ENCODE data around the gene ACTC1.

Gene ACTC1

GRCh38 chr15:34759992-34760391, 35.4 kb downstream of the ACTC1 start:
- H3K36me3 Mint-ChIP-seq (ENCODE audit: low read depth), result no peaks in the 10 kb centered on the region
- H3K4me1 Mint-ChIP-seq (ENCODE audit: low read depth), result no peaks in the 10 kb centered on the region
- no peak overlapping the region for H3K27ac Mint-ChIP-seq
- H3K27me3 Mint-ChIP-seq (ENCODE audit: low read depth), result peaks cover 50% of the 10 kb centered on the region
- no peak overlapping the region for H3K4me3 Mint-ChIP-seq
- no peaks in the 10 kb centered on the region for H3K9me3 Mint-ChIP-seq
- DNase-seq (ENCODE audit: low spot score), result no peak

GRCh38 chr15:34759347-34759746, 36.0 kb downstream of the ACTC1 start:
- DNase-seq (ENCODE audit: low spot score), result no peak
- Mint-ChIP-seq H3K4me1 (ENCODE audit: low read depth) (no peaks in the 10 kb centered on the region), H3K4me3 (no peak overlapping the region), H3K27ac (no peak overlapping the region), H3K27me3 (ENCODE audit: low read depth) (peaks cover 51% of the 10 kb centered on the region), H3K36me3 (ENCODE audit: low read depth) (no peaks in the 10 kb centered on the region), H3K9me3 (no peaks in the 10 kb centered on the region)

DNA sequence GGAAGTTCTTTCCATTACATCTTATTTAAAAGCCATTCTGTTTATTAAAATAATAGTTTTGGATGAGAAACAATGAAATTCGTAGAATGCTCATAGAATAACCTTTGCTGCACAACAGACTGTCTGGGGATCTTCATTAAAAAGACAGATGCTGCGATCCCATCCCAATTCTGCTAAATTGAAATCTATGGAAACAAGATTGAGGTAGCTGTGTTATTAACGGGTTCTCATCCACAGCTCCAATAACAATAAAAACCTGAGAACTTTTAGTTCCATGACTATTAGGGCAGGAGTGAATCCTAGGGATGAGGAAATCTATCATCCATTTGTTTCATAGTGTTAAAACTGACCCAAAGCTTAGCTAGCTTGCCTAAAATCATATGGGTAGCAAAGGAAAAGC, 38.1 kb downstream of the ACTC1 start:
- Mint-ChIP-seq H3K36me3 (ENCODE audit: low read depth) (no peaks in the 10 kb centered on the region), H3K9me3 (no peaks in the 10 kb centered on the region), H3K27me3 (ENCODE audit: low read depth) (peaks cover 67% of the 10 kb centered on the region), H3K27ac (no peak overlapping the region), H3K4me3 (no peak overlapping the region), H3K4me1 (ENCODE audit: low read depth) (peaks cover 1% of the 10 kb centered on the region)
- DNase-seq (ENCODE audit: low spot score), result no peak

DNA sequence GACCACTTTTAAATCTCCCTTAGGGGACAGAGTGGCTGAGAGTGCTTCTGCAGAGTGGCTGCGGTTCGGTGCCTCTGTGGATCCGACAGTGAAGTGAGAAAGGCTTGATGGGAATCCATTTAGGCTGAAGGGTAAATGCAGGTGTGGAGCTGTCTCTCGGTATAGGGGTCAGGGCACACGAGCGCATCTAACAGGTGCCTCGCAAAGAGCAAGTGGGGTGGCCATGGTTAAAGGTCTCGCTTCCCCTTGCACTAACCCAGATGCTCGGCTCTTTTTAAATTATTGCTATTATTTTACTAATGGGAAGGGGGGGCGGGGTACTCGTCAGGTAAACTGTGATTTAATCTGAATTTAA, 40.0 kb downstream of the ACTC1 start:
- Mint-ChIP-seq H3K4me1 (ENCODE audit: low read depth) (peaks cover 1% of the 10 kb centered on the region), H3K27me3 (ENCODE audit: low read depth) (peaks cover 63% of the 10 kb centered on the region), H3K4me3 (no peak overlapping the region), H3K36me3 (ENCODE audit: low read depth) (no peaks in the 10 kb centered on the region), H3K27ac (no peak overlapping the region), H3K9me3 (no peaks in the 10 kb centered on the region)
- no peak for DNase-seq (ENCODE audit: low spot score)

DNA sequence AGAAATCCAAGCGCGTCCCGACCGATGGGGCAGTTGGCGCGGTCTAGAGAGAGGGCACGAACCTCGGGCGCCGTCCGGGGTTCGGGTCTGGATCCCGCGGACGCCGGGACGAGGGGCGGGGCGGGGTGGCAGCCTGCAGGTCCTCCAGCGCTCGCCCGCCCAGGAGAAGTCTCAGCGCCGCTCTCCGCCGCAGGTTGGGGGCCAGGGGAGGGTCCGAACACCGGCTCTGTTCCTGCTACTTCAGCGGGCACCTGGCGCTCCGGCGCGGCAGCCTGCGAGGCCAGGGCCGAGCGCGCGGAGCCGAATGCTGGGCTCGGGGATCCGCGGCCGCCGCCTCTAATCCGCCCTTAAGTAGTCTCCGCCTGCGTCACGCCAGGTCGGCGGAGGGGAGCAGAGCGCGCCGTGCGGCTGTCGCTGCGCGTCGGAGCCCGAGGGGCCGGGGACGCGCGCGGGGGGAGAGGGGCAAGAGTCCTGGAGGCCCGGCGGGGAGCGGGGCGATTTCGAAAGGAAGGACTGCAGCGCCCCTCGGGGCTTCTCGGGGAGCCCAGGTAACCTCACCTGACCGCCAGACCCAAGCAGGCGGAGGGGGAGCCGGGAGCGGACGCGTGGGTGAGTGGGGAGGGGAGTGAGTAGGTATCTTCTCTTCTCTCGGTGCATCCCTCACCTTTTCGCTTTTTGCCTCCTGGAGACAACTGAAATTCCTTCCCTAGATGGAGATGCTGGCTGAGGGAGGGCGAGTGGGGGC, 40.5 kb downstream of the ACTC1 start, which contains the start of gene GJD2:
TSS of gene GJD2 (minus strand) at position 325 of the 745 bp plus-strand sequence. CDS start 510 bp downstream, outside the sequence.
- DNase-seq (ENCODE audit: low spot score), result no peak
- Mint-ChIP-seq H3K4me3 (no peak within 1 kb of the TSS), H3K9me3 (no peaks in the 10 kb centered on the region), H3K27ac (no peak within 1 kb of the TSS), H3K27me3 (ENCODE audit: low read depth) (peaks cover 59% of the 10 kb centered on the region), H3K36me3 (ENCODE audit: low read depth) (no peaks in the 10 kb centered on the region), H3K4me1 (ENCODE audit: low read depth) (peaks cover 1% of the 10 kb centered on the region)

- DNase-seq (ENCODE audit: low spot score), result no peak
- Mint-ChIP-seq H3K36me3 (ENCODE audit: low read depth) (no peaks in the 10 kb centered on the region), H3K4me1 (ENCODE audit: low read depth) (peaks cover 1% of the 10 kb centered on the region), H3K9me3 (no peaks in the 10 kb centered on the region), H3K27me3 (ENCODE audit: low read depth) (peaks cover 59% of the 10 kb centered on the region), H3K27ac (no peak overlapping the region), H3K4me3 (no peak overlapping the region)
These were observed 41.2 kb downstream of the ACTC1 start for GRCh38 chr15:34754171-34754601.

DNA sequence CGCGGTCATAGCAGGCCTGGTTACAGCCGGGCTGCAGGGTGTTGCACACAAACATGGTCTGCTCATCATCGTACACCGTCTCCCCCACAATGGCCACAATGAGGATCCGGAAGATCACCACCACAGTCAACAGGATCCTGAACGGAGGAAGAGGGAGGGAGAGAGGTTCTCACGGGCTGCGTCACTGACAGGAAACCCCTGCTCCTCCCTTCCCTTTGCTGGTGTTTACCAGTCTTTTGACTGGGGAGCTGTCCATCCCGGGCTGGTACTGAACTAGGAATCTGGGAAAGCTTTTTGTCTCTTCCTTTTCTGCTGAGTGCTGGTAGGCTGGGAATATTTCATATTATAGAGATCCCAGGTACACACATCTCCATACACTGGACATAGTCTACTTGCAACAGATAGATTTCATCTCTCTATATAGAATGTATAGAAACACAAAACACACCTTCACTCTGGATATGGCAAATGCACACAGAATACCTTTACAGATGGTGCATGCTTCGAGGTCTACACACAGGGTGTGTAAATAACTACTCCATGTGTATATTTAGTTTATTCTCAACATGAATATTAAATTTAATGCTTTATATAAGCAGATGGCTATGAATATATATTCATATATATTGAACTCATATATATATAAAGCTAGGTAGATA, 42.0 kb downstream of the ACTC1 start:
- H3K27ac Mint-ChIP-seq, result no peak overlapping the region
- no peaks in the 10 kb centered on the region for H3K9me3 Mint-ChIP-seq
- no peaks in the 10 kb centered on the region for H3K36me3 Mint-ChIP-seq (ENCODE audit: low read depth)
- H3K4me1 Mint-ChIP-seq (ENCODE audit: low read depth), result peaks cover 1% of the 10 kb centered on the region
- DNase-seq (ENCODE audit: low spot score), result no peak
- H3K4me3 Mint-ChIP-seq, result no peak overlapping the region
- H3K27me3 Mint-ChIP-seq (ENCODE audit: low read depth), result peaks cover 52% of the 10 kb centered on the region

DNA sequence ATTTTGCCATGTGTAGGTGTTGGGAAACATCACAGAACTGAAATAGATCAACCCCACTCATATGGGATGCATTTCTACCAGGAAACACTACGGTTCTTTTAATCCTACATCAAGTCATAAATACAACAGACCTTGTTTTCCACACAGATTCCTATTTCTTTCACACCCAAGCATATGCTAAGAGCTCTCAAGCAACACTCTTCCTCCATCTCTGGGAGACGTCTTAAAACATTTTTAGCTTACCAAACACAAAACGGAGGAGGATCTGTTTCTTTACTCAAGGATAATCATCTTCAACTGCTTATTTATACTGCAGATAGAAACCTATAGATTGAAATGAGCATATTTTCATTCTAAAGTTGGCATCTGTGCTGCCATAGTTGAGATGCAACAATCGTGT, 45.7 kb downstream of the ACTC1 start:
- Mint-ChIP-seq H3K27me3 (ENCODE audit: low read depth) (peaks cover 28% of the 10 kb centered on the region), H3K9me3 (no peaks in the 10 kb centered on the region), H3K27ac (no peak overlapping the region), H3K36me3 (ENCODE audit: low read depth) (no peaks in the 10 kb centered on the region), H3K4me1 (ENCODE audit: low read depth) (peaks cover 1% of the 10 kb centered on the region), H3K4me3 (no peak overlapping the region)
- no peak for DNase-seq (ENCODE audit: low spot score)

Measured in T-helper 2 cell treated with Interferon-gamma antibody and Interleukin-4, amounts not matched to agents 5 μg/mL and 100 μg/mL, for 36 hours (primary cell).